SK-N-SH treated with all-trans-retinoic acid at 6 μM for 48 hours (cell line): ENCODE measurements around the gene CBX7.

Experiments used
- BACH2 ChIP-seq: fragments of 250-450 bp; sonication (Bioruptor Pico); IDR thresholded peaks from 2 replicates; pipeline ENCODE4 v1.9.0; 2021; ENCODE audit warnings: mild to moderate bottlenecking, borderline replicate concordance
- CREB5 ChIP-seq: fragments of 250-450 bp; sonication (Bioruptor Pico); IDR thresholded peaks from 2 replicates; pipeline ENCODE4 v1.5.1; 2020; ENCODE audit warnings: low read depth, mild to moderate bottlenecking, moderate library complexity
- CSDC2 ChIP-seq: fragments of 250-450 bp; sonication (Bioruptor Pico); IDR thresholded peaks from 2 replicates; pipeline ENCODE4 v1.5.0; 2020; ENCODE audit warnings: mild to moderate bottlenecking, moderate library complexity
- GLIS3 ChIP-seq: fragments of 250-450 bp; sonication (Bioruptor Pico); IDR thresholded peaks from 2 replicates; pipeline ENCODE4 v1.5.0; 2020; ENCODE audit warnings: mild to moderate bottlenecking, moderate library complexity
- PATZ1 ChIP-seq: fragments of 250-450 bp; sonication (Bioruptor Pico); IDR thresholded peaks from 2 replicates; pipeline ENCODE4 v1.8.0; 2020; ENCODE audit warnings: mild to moderate bottlenecking, moderate library complexity, borderline replicate concordance
- PPARA ChIP-seq: fragments of 250-450 bp; sonication (Bioruptor Pico); IDR thresholded peaks from 2 replicates; pipeline ENCODE4 v1.5.0; 2020; ENCODE audit warnings: mild to moderate bottlenecking, borderline replicate concordance
- RARB ChIP-seq: fragments of 250-450 bp; sonication (Bioruptor Pico); IDR thresholded peaks from 2 replicates; pipeline ENCODE4 v1.8.0; 2021; ENCODE audit warnings: mild to moderate bottlenecking, moderate library complexity
- ZFP3 ChIP-seq: fragments of 250-450 bp; sonication (Bioruptor Pico); IDR thresholded peaks from 2 replicates; pipeline ENCODE4 v1.5.0; 2020; ENCODE audit warnings: mild to moderate bottlenecking, moderate library complexity
- ZNF565 ChIP-seq: fragments of 450-650 bp; formaldehyde crosslinking; conservative IDR thresholded peaks from 2 replicates; pipeline ENCODE4 v1.5.0; 2020; ENCODE audit warnings: low read depth, mild to moderate bottlenecking, moderate library complexity
- ZNF70 ChIP-seq: fragments of 450-650 bp; formaldehyde crosslinking; IDR thresholded peaks from 2 replicates; pipeline ENCODE4 v1.5.0; 2020; ENCODE audit warnings: mild to moderate bottlenecking, moderate library complexity
- ZNF8 ChIP-seq: fragments of 450-650 bp; formaldehyde crosslinking; IDR thresholded peaks from 2 replicates; pipeline ENCODE4 v1.5.0; 2020; ENCODE audit warnings: mild to moderate bottlenecking, moderate library complexity

GRCh38 chr22:39129746-39130145 is 22.7 kb downstream of the CBX7 start:
- TF ChIP-seq BACH2 (CRISPR knock-in tag) (no peak), PPARA (CRISPR knock-in tag) (no peak), ZNF8 (no peak), PATZ1 (CRISPR knock-in tag) (no peak), ZFP3 (CRISPR knock-in tag) (no peak), GLIS3 (CRISPR knock-in tag) (no peak), ZNF70 (no peak), RARB (CRISPR knock-in tag) (no peak), CREB5 (CRISPR knock-in tag) (no peak), ZNF565 (CRISPR knock-in tag) (no peak), CSDC2 (CRISPR knock-in tag) (no peak)
